Astrocyte of the hippocampus (primary cell): ENCODE data around the gene ICE1.
"Not testable (repeated sequence)": the region's sequence is repeated elsewhere in the genome, so short reads cannot be mapped to it uniquely, and the experiment has no call there.

ENCODE experiments used
- DNase-seq: peaks from one replicate; pipeline ENCODE4 v3.0.0; 2011; ENCODE audit warnings: low read depth, low spot score

The ICE1 gene

GRCh38 chr5:5453131-5453530 lies 30.7 kb downstream of the ICE1 start:
- no peak for DNase-seq

GRCh38 chr5:5454391-5454790 lies 31.9 kb downstream of the ICE1 start:
- DNase-seq, result no peak

DNA sequence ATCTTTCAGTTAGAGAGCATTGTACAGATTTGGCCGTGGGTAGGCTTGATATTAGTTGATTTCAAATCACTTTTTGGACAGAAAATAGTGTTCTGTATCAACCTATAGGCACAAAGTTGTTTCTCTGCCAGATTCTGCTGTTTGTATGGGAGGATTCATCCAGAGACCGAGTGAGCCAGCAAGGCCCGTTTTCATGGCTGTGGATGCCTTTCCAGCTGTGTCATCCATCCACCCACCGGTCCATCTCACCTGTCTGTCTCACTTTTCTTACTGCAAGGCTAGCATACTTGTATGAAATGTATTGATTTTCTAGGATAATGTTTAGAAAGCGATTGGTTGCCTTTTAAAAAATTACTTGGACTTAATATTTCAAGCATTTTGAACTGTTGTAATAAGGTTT lies 34.4 kb downstream of the ICE1 start:
- no peak for DNase-seq

GRCh38 chr5:5460311-5460710 lies 37.8 kb downstream of the ICE1 start:
- no peak for DNase-seq

GRCh38 chr5:5461012-5461411 lies 38.5 kb downstream of the ICE1 start:
- no peak for DNase-seq

DNA sequence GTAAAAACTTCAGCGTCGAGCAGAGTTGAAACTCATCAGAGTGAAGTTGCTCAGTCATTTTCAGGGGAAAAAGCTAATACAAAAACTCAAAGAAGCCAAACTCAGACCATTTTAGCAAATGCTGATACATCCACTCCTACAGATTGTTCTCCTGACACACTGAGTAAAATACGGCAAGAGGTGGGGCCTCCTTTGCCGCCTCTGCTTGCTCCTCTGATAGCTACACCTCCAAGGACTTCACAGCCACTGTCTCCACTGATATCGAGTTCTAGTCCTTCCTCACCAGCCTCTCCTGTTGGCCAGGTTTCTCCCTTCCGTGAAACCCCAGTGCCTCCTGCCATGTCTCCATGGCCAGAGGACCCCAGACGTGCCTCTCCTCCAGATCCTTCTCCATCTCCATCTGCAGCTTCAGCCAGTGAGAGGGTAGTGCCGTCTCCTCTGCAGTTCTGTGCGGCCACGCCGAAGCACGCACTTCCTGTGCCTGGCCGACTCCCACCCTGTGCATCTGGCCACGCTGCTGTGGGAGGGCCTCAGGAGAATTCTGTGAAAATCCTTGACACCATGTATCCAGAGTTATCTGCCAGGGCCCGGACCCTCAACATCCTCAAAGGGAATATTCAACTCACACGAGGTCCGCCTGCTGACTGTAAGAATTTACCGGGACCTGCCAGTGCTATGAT lies 41.7 kb downstream of the ICE1 start:
- no peak for DNase-seq

- DNase-seq, result no peak
Observed at GRCh38 chr5:5466227-5466626, 43.8 kb downstream of the ICE1 start.

- DNase-seq, result no peak
Observed at GRCh38 chr5:5467737-5468136, 45.3 kb downstream of the ICE1 start.

GRCh38 chr5:5470933-5471332 lies 48.5 kb downstream of the ICE1 start:
- DNase-seq, result no peak

DNA sequence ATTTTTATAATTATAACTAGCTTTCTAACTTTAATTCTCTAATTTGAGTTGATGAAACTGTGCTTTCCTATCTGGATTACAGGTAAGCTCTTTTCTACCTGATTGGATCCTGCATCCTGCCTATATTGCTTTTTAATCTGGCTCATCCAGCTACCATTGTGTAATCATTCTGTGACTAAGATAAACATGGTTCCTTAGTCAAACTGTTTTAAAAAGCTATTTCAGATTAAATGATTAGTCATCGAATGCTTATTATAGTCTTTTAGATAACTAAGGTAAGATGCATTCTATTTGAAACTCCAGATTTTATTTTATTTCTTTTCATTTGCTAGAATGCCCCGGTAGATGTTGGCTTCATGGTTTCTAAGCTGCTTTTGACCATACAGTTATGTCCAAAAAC lies 50.7 kb downstream of the ICE1 start:
- no peak for DNase-seq

DNA sequence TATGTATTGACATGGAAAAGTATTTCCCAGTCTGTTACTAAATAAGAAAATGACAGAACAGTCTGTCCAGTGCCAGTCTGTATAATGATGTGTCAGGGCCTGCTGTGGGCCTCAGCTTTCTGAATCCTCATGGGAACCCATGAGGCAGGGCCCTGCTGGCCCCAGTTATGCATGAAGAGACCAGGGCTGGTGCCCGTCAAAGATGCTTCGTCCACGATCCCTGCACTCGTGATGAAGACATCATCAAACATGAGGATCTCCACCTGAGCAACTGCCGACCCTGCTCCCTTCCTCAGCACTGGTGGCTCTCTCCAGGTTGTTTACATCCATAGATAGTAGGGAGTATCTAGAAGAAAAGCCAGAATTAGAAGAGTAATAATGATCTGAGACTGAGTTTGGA lies 52.5 kb downstream of the ICE1 start:
- no peak for DNase-seq

DNA sequence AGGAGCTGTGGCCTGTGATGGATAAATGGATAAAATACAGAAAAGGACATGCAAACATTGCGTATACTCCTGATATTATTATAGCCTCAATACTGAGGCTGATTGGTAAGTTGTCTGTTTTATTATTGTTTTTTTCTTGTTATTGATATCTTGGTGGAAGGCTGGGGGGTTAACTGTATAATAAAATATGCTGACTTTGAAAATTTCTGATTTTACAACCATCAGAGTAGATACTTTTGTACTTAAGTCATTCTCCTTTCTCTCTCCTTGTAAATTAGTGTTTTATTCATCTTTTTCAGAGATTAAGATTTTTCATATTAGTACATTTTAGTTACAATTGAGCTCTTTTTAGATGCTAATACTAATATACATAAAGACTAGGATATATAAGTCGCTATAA lies 53.5 kb downstream of the ICE1 start:
- DNase-seq, result no peak

- not testable (repeated sequence) for DNase-seq
Observed at GRCh38 chr5:5479578-5479977, 57.1 kb downstream of the ICE1 start.

DNA sequence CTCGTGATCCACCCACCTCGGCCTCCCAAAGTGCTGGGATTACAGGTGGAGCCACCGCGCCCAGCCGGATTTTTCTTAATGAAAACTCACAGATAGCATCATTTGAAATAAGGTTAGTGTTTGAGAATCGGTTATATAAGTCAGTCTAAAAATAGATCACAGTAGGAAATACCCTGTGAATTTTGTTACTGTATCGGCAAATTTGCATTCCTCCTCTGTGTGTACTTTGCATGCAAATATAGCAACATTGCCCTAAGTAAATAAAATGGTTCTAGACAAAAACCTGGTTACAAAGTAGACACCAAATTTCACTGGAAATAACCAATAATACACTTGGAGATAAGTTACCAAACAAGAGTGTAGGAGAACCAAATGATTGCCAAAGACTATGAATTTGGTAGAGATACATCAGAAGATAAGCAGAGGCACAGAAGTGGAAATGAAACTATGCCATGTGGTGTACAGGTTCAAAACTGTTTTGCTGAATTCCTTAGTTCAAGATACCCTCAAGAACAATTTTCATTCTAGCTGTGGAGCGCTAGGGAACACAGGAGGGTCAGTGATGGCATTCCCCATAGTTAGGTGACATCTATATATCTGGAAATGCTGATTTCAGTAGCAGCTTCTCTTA lies 58.1 kb downstream of the ICE1 start:
- DNase-seq, result no peak

- DNase-seq, result no peak
Observed at GRCh38 chr5:5481206-5481605, 58.7 kb downstream of the ICE1 start.

- no peak for DNase-seq
Observed at GRCh38 chr5:5481633-5482032, 59.2 kb downstream of the ICE1 start.

GRCh38 chr5:5483350-5483749 lies 60.9 kb downstream of the ICE1 start:
- no peak for DNase-seq

- DNase-seq, result no peak
Observed at GRCh38 chr5:5483880-5484598, 61.6 kb downstream of the ICE1 start.

GRCh38 chr5:5486122-5486521 lies 63.6 kb downstream of the ICE1 start:
- no peak for DNase-seq

DNA sequence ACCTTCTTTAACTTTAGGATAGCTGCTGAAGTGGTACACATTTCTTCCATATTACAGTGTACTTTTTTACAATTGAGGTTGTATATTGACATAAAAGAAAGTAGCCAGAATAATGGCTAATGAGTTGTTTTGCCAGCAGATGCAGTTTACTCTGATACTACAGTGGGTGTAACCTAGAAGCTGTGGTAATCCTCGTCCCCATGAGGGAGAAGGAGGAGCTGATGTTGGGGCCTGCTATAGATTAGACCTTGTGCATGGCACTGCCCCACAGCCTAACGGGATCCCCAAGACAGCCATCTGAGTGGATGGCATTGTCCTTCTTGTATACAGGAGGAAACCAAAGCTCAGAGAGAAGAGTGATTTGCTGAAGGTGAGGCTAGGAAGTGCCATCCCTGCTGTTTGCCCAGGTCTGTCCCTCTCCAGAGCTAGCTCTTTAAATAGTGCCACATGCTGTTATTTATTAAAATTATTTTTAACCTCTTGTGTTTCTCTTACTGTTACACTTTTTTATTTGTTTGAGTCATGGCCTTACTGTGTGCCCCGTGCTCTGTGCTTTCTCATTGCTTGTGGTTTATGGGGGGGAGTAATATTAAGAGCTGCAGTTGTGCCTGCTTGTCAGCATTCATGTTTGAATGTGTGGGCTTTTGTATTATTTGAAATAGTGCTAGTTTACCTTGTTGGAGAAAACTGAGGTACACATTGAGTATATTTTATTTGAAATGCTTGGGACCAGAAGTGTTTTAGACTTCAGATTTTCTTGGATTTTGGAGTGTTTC lies 65.3 kb downstream of the ICE1 start:
- no peak for DNase-seq

DNA sequence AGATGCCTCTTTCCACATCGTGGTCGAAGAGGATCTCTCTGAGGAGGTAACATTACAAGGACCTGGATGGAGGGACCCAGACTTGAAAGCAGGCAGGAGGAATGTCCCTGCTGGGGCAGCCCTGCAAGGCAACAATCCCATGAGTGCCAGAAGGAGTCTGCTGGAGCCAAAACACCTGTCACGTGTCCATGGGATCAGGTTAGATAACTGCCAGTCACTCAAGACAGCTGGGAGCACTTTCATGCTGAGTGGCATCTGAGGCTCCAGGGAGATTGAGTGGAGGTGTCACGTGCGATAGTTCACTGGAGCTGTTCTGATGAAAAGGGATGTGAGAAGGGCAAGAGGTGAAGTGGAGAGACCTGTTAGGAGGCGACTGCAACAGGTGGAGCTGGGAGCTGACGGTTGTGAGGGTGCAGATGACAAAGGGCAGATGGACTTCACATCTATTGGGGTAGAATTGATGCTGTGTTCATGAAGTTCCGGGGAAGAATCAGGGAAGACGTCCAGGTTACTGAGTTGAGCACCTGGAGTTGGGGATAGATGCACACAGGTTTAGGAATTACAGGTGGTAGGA lies 68.4 kb downstream of the ICE1 start:
- DNase-seq, result no peak
